D721Med (cell line): Measurements from ENCODE around the gene STX4.

Source experiments
- DNase-seq: peaks from one replicate; pipeline ENCODE4 v3.0.0; 2011; ENCODE audit warnings: low spot score; ENCODE audit not compliant: insufficient read length
- FAIRE-seq: peaks from 2 replicates; lab custom pipeline; 2011; peaks lifted over from hg19 to GRCh38; lab: Jason Lieb, UNC
- CTCF ChIP-seq: IDR thresholded peaks from 2 replicates; pipeline ENCODE4 v1.5.1; 2012; ENCODE audit warnings: mild to moderate bottlenecking, control low read depth; ENCODE audit not compliant: insufficient read depth; ENCODE audit errors: missing control alignments

STX4 gene

GRCh38 chr16:30987581-30988190, 45.7 kb upstream of the STX4 start:
- TF ChIP-seq CTCF = no peak
- DNase-seq (no peak), FAIRE-seq (no peak)

GRCh38 chr16:30989469-30990047, 43.8 kb upstream of the STX4 start:
- FAIRE-seq = no peak
- no peak for TF ChIP-seq CTCF
- no peak for DNase-seq

GRCh38 chr16:30990105-30990504, 43.3 kb upstream of the STX4 start:
- DNase-seq (no peak), FAIRE-seq (no peak)
- TF ChIP-seq CTCF = no peak

GRCh38 chr16:30991052-30991451, 42.3 kb upstream of the STX4 start:
- DNase-seq = no peak
- FAIRE-seq = no peak

GRCh38 chr16:30992276-30992780, 41.0 kb upstream of the STX4 start:
- FAIRE-seq (no peak), DNase-seq (no peak)
- TF ChIP-seq CTCF = no peak

More at GRCh38 chr16:30991052-30991451, 42.3 kb upstream of the STX4 start:
- TF ChIP-seq CTCF = no peak

- DNase-seq (no peak), FAIRE-seq (no peak)
- no peak for TF ChIP-seq CTCF
Measured at GRCh38 chr16:30992931-30993816, 40.2 kb upstream of the STX4 start.

- no peak for DNase-seq
- no peak for FAIRE-seq
- no peak for TF ChIP-seq CTCF
Measured at GRCh38 chr16:30995927-30996323, 37.4 kb upstream of the STX4 start.
